Uterus (tissue), 4 donors: Measurements from ENCODE around the gene CENPO. TPM values are rescaled to one million over a fixed set of nuclear protein-coding genes. Genes with fewer than 3 reads are reported as not detected.
A peak's percentile ranks its signal among the peaks of the same experiment; 100 is the strongest.

Source experiments
- DNase-seq, 2 donors: peaks; one replicate each; pipeline ENCODE4 v3.0.0-alpha.2; 2019 to 2020
- H3K27ac ChIP-seq, 2 donors: fragments of 200-600 bp; sonication (generic); 1 replicate in 1 of 2; 2 replicates in 1 of 2; pipeline ENCODE4 v1.5.1; 2016 to 2018
- H3K27me3 ChIP-seq, 2 donors: fragments of 200-600 bp; sonication (generic); one replicate each; pipeline ENCODE4 v1.5.1; 2018 to 2019; ENCODE audit warnings: control low read depth in 1 of 2
- H3K36me3 ChIP-seq, 2 donors: fragments of 200-600 bp; sonication (generic); one replicate each; pipeline ENCODE4 v1.5.1; 2019; ENCODE audit warnings: control low read depth in 1 of 2
- H3K4me1 ChIP-seq, 2 donors: fragments of 200-600 bp; sonication (generic); one replicate each; pipeline ENCODE4 v1.5.1; 2018 to 2019; ENCODE audit warnings: control low read depth in 1 of 2
- H3K4me3 ChIP-seq, 2 donors: fragments of 200-600 bp; sonication (generic); 1 replicate in 1 of 2; 2 replicates in 1 of 2; pipeline ENCODE4 v1.5.1; 2018 to 2019; ENCODE audit warnings: mild to moderate bottlenecking in 1 of 2
- H3K9me3 ChIP-seq, 2 donors: fragments of 200-600 bp; sonication (generic); one replicate each; pipeline ENCODE4 v1.5.1; 2019; ENCODE audit warnings: control low read depth in 1 of 2
- CTCF ChIP-seq, 4 experiments: fragments of 200-600 bp in 2 of 4; fragments of 450-650 bp in 2 of 4; sonication (generic) in 2 of 4; IDR thresholded peaks; one replicate each; pipeline ENCODE4 v1.5.1; 2016 to 2019; ENCODE audit warnings: antibody characterized with exemption in 4 of 4, mild to moderate bottlenecking in 2 of 4, moderate library complexity in 1 of 4
- POLR2A ChIP-seq, 2 donors: fragments of 450-650 bp; IDR thresholded peaks; one replicate each; pipeline ENCODE4 v1.6.1; 2016; ENCODE audit warnings: antibody characterized with exemption in 2 of 2, mild to moderate bottlenecking in 1 of 2, moderate library complexity in 1 of 2
- intact Hi-C: fragments of 100-400 bp; cut with DNase I; formaldehyde crosslinking; loops from one replicate; pipeline ENCODE4 v1.15.1; 2023; ENCODE audit warnings: low total_unique reads
- total RNA-seq, 4 donors: library from RNA; depleted of rRNA in 3 of 4; stranded (reverse); fragments of >200 nt in 3 of 4; gene quantifications; one replicate each; pipeline versions ENCODE4 v1.1.0 to v1.2.4, GENCODE V29; 2014 to 2023
- donor health status: DM: yes; HTN: yes; CAD: no.

The CENPO gene
- total RNA-seq, 4 donors from 2014 or later = 1.0 to 16.0 (median 2.2) TPM

- H3K4me1 ChIP-seq = no peaks in the 10 kb centered on the region
Observed at GRCh38 chr2:24822049-24822706, 29.0 kb downstream of the CENPO start.

GRCh38 chr2:24824071-24824588 is 30.9 kb downstream of the CENPO start:
- Histone ChIP-seq H3K9me3 (no peaks in the 10 kb centered on the region), H3K36me3 (no peaks in the 10 kb centered on the region), H3K27ac (no peak overlapping the region), H3K4me1 (no peaks in the 10 kb centered on the region), H3K4me3 (no peak overlapping the region), H3K27me3 (no peaks in the 10 kb centered on the region)
- no peak for TF ChIP-seq POLR2A (IDR thresholded peaks at IDR 0.05)
- TF ChIP-seq CTCF (IDR thresholded peaks at IDR 0.05) = no peak
- intact Hi-C loops = no loop called here
- peak in 1 of 2 donors; percentile 7 for DNase-seq

More at GRCh38 chr2:24822049-24822706, 29.0 kb downstream of the CENPO start:
- peak in 1 of 2 donors; percentile 6 for DNase-seq
- no peaks in the 10 kb centered on the region for H3K36me3 ChIP-seq
- H3K9me3 ChIP-seq = no peaks in the 10 kb centered on the region
- H3K27me3 ChIP-seq = no peaks in the 10 kb centered on the region
- TF ChIP-seq CTCF (IDR thresholded peaks at IDR 0.05) = no peak
- TF ChIP-seq POLR2A (IDR thresholded peaks at IDR 0.05) = no peak
- H3K4me3 ChIP-seq = no peak overlapping the region
- intact Hi-C loops = no loop called here
- H3K27ac ChIP-seq = no peak overlapping the region

- H3K4me1 ChIP-seq = no peaks in the 10 kb centered on the region
- no peak overlapping the region for H3K27ac ChIP-seq
- no peaks in the 10 kb centered on the region for H3K9me3 ChIP-seq
- TF ChIP-seq CTCF (IDR thresholded peaks at IDR 0.05) = peak in 3 of 4 experiments; percentile 14 to 32 (median 21)
- no peak for TF ChIP-seq POLR2A (IDR thresholded peaks at IDR 0.05)
- intact Hi-C loops = loop anchor here (5.0 kb wide), 1 partner anchor 418 kb away; no protein-coding TSS in a partner anchor
- no peaks in the 10 kb centered on the region for H3K36me3 ChIP-seq
- H3K4me3 ChIP-seq = no peak overlapping the region
- no peaks in the 10 kb centered on the region for H3K27me3 ChIP-seq
- peak in 1 of 2 donors; percentile 18 for DNase-seq
Observed at GRCh38 chr2:24824966-24825882, 32.0 kb downstream of the CENPO start.

- no peak overlapping the region for H3K27ac ChIP-seq
- H3K4me3 ChIP-seq = no peak overlapping the region
- no peaks in the 10 kb centered on the region for H3K27me3 ChIP-seq
- DNase-seq = peak in 1 of 2 donors; percentile 10
- H3K4me1 ChIP-seq = no peaks in the 10 kb centered on the region
- no peaks in the 10 kb centered on the region for H3K36me3 ChIP-seq
- no peaks in the 10 kb centered on the region for H3K9me3 ChIP-seq
- TF ChIP-seq POLR2A (IDR thresholded peaks at IDR 0.05) (no peak), CTCF (IDR thresholded peaks at IDR 0.05) (no peak)
- intact Hi-C loops = loop anchor here (5.0 kb wide), 1 partner anchor 419 kb away; no protein-coding TSS in a partner anchor
Observed at GRCh38 chr2:24825883-24826772, 32.9 kb downstream of the CENPO start.
